Mesendoderm (in vitro differentiated cells): ENCODE results near the gene DPYSL4.

ENCODE experiments used
- DNase-seq: peaks from one replicate; pipeline ENCODE4 v3.0.0; 2013
- H2AK5ac ChIP-seq: 2 replicates; pipeline ENCODE4 v1.6.1; 2013; ENCODE audit warnings: low read length, inconsistent platforms
- H2BK120ac ChIP-seq: 2 replicates; pipeline ENCODE4 v1.6.1; 2013; ENCODE audit warnings: low read depth, mild to moderate bottlenecking, low read length, moderate library complexity, mixed read lengths
- H2BK15ac ChIP-seq: replicated peaks from 2 replicates; pipeline ENCODE4 v1.6.1; 2013; ENCODE audit warnings: low read depth, mild to moderate bottlenecking, moderate library complexity
- H2BK5ac ChIP-seq: 2 replicates; pipeline ENCODE4 v1.6.1; 2013; ENCODE audit warnings: low read length, inconsistent platforms
- H3K18ac ChIP-seq: 2 replicates; pipeline ENCODE4 v1.6.1; 2013; ENCODE audit warnings: mild to moderate bottlenecking, low read length, mixed read lengths
- H3K23ac ChIP-seq: one replicate; pipeline ENCODE4 v1.6.1; 2013; ENCODE audit warnings: low read length
- H3K27ac ChIP-seq: 2 replicates; pipeline ENCODE4 v1.5.1; 2013; ENCODE audit warnings: low read depth, mild to moderate bottlenecking, inconsistent platforms, low read length, moderate library complexity
- H3K27me3 ChIP-seq: 2 replicates; pipeline ENCODE4 v1.6.1; 2013; ENCODE audit warnings: low read length, control low read depth, mild to moderate bottlenecking, inconsistent platforms; ENCODE audit not compliant: insufficient read depth, poor library complexity
- H3K36me3 ChIP-seq: 2 replicates; pipeline ENCODE4 v1.6.1; 2013; ENCODE audit warnings: low read length, inconsistent platforms; ENCODE audit not compliant: control insufficient read depth, insufficient read depth
- H3K4ac ChIP-seq: one replicate; pipeline ENCODE4 v1.6.1; 2013; ENCODE audit warnings: low read depth, mild to moderate bottlenecking, low read length, moderate library complexity
- H3K4me1 ChIP-seq: 2 replicates; pipeline ENCODE4 v1.6.1; 2013; ENCODE audit warnings: low read depth, low read length, inconsistent platforms; ENCODE audit not compliant: control insufficient read depth
- H3K4me2 ChIP-seq: 2 replicates; pipeline ENCODE4 v1.6.1; 2013; ENCODE audit warnings: low read length
- H3K4me3 ChIP-seq: 2 replicates; pipeline ENCODE4 v1.5.1; 2013; ENCODE audit warnings: mild to moderate bottlenecking, low read length
- H3K56ac ChIP-seq: one replicate; pipeline ENCODE4 v1.6.1; 2013; ENCODE audit warnings: low read length
- H3K79me1 ChIP-seq: 2 replicates; pipeline ENCODE4 v1.6.1; 2013; ENCODE audit warnings: low read length, inconsistent platforms
- H3K79me2 ChIP-seq: 2 replicates; pipeline ENCODE4 v1.6.1; 2013; ENCODE audit warnings: mild to moderate bottlenecking, low read length; ENCODE audit not compliant: control insufficient read depth, insufficient read depth
- H3K9ac ChIP-seq: 2 replicates; pipeline ENCODE4 v1.6.1; 2013; ENCODE audit warnings: low read length, inconsistent platforms
- H4K5ac ChIP-seq: one replicate; pipeline ENCODE4 v1.6.1; 2013; ENCODE audit warnings: low read length
- H4K8ac ChIP-seq: one replicate; pipeline ENCODE4 v1.6.1; 2013; ENCODE audit warnings: low read depth, mild to moderate bottlenecking, control low read depth, low read length, moderate library complexity
- WGBS: extraction: QIAGEN DNeasy Blood & Tissue Kit; methylation state at CpG from one replicate; pipeline ENCODE4 v1.1.7; 2013; ENCODE audit warnings: low lambda C conversion rate, missing lambda C conversion rate; ENCODE audit not compliant: insufficient coverage; ENCODE audit errors: extremely low coverage; 5-methylcytosine and 5-hydroxymethylcytosine counted together

The DPYSL4 gene

DNA sequence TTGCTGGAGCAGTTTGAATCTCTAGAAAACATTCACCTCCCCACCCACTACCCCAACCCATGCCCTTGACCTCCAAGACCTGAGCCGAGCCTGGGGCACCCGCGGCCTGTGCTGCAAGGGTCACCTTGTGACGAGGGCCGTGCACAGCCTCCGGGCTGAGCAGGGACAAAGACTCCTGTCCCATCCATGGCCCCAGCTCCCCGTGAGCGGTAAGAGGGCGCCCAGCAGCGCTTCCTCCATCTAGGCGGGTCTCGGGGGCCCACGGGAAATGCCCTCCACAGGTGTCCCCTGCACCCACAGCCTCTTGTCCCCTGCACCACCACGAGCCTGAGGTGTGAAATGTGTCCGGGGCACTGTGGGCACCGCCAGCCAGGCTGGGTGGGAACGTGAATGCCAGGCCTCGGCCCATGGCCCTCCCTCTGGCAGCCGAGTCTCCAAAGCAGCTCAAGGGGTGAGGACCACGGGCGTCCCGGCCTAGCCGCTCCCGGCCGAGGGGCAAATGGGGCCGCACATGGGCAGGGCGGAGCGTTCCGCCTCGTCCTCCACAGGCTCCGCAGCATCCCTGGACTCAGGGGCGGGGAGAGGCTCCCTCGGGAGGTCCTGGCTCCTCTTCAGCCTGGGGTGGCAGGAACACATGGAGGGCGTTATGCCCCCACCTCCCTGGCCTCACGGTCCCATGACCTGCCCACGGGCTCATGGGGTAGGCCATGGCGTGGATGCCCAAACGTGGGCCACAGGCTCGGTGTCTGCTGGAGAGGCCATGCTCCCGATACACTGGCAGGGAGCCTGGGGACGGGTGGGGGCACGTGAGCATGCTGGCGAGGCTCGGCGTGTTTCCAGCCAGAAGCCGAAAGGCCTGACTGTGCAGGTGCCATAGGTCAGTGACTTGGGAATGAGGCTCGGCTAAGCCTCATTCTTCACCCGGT is 21.1 kb downstream of the DPYSL4 start:
- no peak overlapping the region for H3K27ac ChIP-seq
- H4K8ac ChIP-seq, result no peak overlapping the region
- no peak overlapping the region for H3K18ac ChIP-seq
- H2AK5ac ChIP-seq, result no peak overlapping the region
- no peaks in the 10 kb centered on the region for H3K79me1 ChIP-seq
- H4K5ac ChIP-seq, result no peak overlapping the region
- H3K36me3 ChIP-seq, result no peaks in the 10 kb centered on the region
- H3K79me2 ChIP-seq, result no peaks in the 10 kb centered on the region
- no peak overlapping the region for H3K4me2 ChIP-seq
- H3K23ac ChIP-seq, result no peak overlapping the region
- H3K4me1 ChIP-seq, result no peaks in the 10 kb centered on the region
- H2BK120ac ChIP-seq, result no peak overlapping the region
- no CpG with 5 or more reads among the region's 48 CpGs for WGBS
- no peak overlapping the region for H3K4me3 ChIP-seq
- no peak overlapping the region for H2BK15ac ChIP-seq
- DNase-seq, result no peak
- H2BK5ac ChIP-seq, result no peak overlapping the region
- H3K4ac ChIP-seq, result no peak overlapping the region
- no peak overlapping the region for H3K56ac ChIP-seq
- no peak overlapping the region for H3K9ac ChIP-seq
- H3K27me3 ChIP-seq, result no peaks in the 10 kb centered on the region

DNA sequence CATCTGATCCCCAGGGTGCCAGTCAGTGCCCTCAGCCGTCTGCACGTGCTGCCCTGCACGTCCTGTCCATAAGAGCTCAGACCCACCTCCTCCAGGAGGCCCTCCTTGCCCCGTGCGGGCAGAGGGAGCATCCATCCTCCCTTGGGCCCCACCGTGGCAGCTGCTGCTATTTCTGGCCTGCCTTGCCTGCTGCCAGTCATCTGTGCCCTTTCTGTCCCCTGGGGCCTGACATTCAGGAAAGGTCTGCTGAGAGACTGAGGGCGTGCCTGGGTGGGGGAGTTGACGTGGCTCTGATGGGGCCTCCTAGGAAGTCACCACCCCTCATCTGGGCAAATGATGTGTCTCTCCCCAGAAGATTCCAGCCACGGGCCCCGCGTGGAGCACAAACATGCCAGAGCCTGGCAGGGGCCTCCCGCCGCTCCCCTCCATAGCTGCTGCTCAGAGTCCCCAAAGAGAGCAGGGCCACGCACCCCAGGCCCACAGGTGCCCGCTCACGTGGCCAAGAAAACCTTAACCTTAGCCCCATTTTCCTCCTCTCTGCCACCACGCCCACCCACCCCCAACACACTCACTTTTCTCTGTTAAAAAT is 21.8 kb downstream of the DPYSL4 start:
- Histone ChIP-seq H2BK5ac (no peak overlapping the region), H4K8ac (no peak overlapping the region), H3K79me1 (no peaks in the 10 kb centered on the region), H3K23ac (no peak overlapping the region), H3K27ac (no peak overlapping the region), H2BK120ac (no peak overlapping the region), H2AK5ac (no peak overlapping the region), H3K56ac (no peak overlapping the region), H4K5ac (no peak overlapping the region), H3K4me3 (no peak overlapping the region), H3K4me2 (no peak overlapping the region), H3K4me1 (no peaks in the 10 kb centered on the region), H3K36me3 (no peaks in the 10 kb centered on the region), H3K18ac (no peak overlapping the region), H2BK15ac (no peak overlapping the region), H3K27me3 (no peaks in the 10 kb centered on the region), H3K9ac (no peak overlapping the region), H3K79me2 (no peaks in the 10 kb centered on the region), H3K4ac (no peak overlapping the region)
- DNase-seq, result no peak
- whole genome bisulfite sequencing, result no CpG with 5 or more reads among the region's 17 CpGs

DNA sequence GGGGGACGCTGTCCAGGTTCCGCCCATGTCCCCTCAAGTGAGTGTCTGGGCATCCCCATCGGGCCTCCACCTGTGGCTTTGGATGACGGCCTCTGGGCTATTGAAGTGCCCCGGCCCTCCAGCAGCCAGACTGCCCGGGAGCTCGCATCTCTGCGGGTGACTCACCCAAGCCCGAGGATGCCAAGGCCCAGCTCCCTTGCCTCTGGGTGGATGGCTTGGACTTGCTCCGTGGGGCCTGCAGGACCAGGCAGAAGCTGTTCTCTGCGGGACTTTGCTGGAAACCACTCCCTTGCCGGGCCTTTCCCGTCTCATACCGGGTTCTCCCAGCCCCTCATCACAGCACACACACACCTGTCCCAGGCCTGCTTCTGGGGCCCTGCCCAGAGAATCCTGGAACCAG is 22.4 kb downstream of the DPYSL4 start:
- no peak for DNase-seq
- Histone ChIP-seq H3K79me2 (no peaks in the 10 kb centered on the region), H2BK5ac (no peak overlapping the region), H3K23ac (no peak overlapping the region), H3K4me2 (no peak overlapping the region), H3K18ac (no peak overlapping the region), H4K5ac (no peak overlapping the region), H3K9ac (no peak overlapping the region), H3K79me1 (no peaks in the 10 kb centered on the region), H2BK15ac (no peak overlapping the region), H3K56ac (no peak overlapping the region), H3K27ac (no peak overlapping the region), H3K4me1 (no peaks in the 10 kb centered on the region), H3K27me3 (no peaks in the 10 kb centered on the region), H3K36me3 (no peaks in the 10 kb centered on the region), H4K8ac (no peak overlapping the region), H3K4ac (no peak overlapping the region), H2AK5ac (no peak overlapping the region), H2BK120ac (no peak overlapping the region), H3K4me3 (no peak overlapping the region)
- no CpG with 5 or more reads among the region's 14 CpGs for WGBS

DNA sequence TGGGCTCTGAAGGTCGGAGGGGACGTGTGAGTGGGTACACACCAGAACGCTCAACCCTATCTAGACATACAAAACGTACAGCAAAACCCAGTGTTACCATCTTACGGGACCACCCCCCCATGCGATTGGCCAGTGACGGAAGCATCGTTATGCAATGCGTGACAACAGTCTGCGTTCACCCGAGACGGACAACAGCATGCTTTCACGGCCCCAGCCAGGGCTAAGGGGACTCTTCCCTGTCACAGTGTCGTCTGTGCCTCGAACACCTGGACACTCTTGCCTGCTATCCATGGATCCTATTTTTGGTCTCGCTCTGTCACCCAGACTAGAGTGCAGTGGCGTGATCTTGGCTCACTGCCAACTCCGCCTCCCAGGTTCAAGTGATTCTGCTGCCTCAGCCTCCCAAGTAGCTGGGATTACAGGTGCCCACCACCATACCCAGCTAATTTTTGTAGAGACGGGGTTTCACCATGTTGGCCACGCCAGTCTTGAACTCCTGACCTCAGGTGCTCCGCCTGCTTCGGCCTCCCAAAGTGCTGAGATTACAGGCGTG is 23.3 kb downstream of the DPYSL4 start:
- H4K8ac ChIP-seq, result no peak overlapping the region
- H3K79me1 ChIP-seq, result no peaks in the 10 kb centered on the region
- H3K56ac ChIP-seq, result no peak overlapping the region
- no peak overlapping the region for H3K27ac ChIP-seq
- H2BK15ac ChIP-seq, result no peak overlapping the region
- H2AK5ac ChIP-seq, result no peak overlapping the region
- H3K4me2 ChIP-seq, result no peak overlapping the region
- no peak overlapping the region for H2BK5ac ChIP-seq
- no peak for DNase-seq
- H3K18ac ChIP-seq, result no peak overlapping the region
- no peaks in the 10 kb centered on the region for H3K27me3 ChIP-seq
- H3K9ac ChIP-seq, result no peak overlapping the region
- H3K36me3 ChIP-seq, result no peaks in the 10 kb centered on the region
- no peak overlapping the region for H3K4ac ChIP-seq
- no peak overlapping the region for H2BK120ac ChIP-seq
- no CpG with 5 or more reads among the region's 23 CpGs for WGBS
- no peak overlapping the region for H3K4me3 ChIP-seq
- H3K79me2 ChIP-seq, result no peaks in the 10 kb centered on the region
- H3K4me1 ChIP-seq, result no peaks in the 10 kb centered on the region
- no peak overlapping the region for H4K5ac ChIP-seq
- H3K23ac ChIP-seq, result no peak overlapping the region

DNA sequence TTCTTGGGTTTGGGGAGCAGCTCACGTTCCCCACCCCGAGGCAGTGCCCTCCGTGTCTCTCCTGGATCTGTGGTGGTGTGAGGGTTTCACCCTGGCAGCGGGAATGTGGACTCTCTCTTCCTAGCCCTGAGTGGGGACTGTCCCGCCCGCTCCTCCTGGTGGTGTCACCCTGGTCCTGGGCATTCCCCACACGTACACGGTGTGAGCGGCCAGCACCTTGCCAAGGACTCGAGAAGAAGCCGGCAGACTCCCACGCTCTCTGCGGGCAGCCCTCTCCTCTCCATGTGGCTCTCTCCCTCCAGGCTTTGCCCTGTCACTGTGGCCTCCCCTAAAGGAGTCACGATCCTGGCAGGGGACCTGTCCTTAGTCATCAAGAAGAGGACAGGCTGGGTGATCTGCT is 24.0 kb downstream of the DPYSL4 start:
- no peak overlapping the region for H3K4me3 ChIP-seq
- DNase-seq, result no peak
- no CpG with 5 or more reads among the region's 14 CpGs for WGBS
- H2BK15ac ChIP-seq, result no peak overlapping the region
- H4K8ac ChIP-seq, result no peak overlapping the region
- no peaks in the 10 kb centered on the region for H3K36me3 ChIP-seq
- no peaks in the 10 kb centered on the region for H3K27me3 ChIP-seq
- no peak overlapping the region for H3K4ac ChIP-seq
- H3K56ac ChIP-seq, result no peak overlapping the region
- no peak overlapping the region for H2BK120ac ChIP-seq
- H3K23ac ChIP-seq, result no peak overlapping the region
- no peak overlapping the region for H3K27ac ChIP-seq
- no peak overlapping the region for H2BK5ac ChIP-seq
- no peak overlapping the region for H2AK5ac ChIP-seq
- no peaks in the 10 kb centered on the region for H3K79me2 ChIP-seq
- no peak overlapping the region for H3K4me2 ChIP-seq
- no peak overlapping the region for H3K18ac ChIP-seq
- H3K4me1 ChIP-seq, result no peaks in the 10 kb centered on the region
- H3K9ac ChIP-seq, result no peak overlapping the region
- no peak overlapping the region for H4K5ac ChIP-seq
- H3K79me1 ChIP-seq, result no peaks in the 10 kb centered on the region
